Nephron (organoid): ENCODE results near the gene PCBD1.

Source experiments
- H3K27ac Mint-ChIP-seq, 3 experiments: 2 replicates each; pipeline ENCODE4 v1.8.0; 2020; ENCODE audit warnings: mixed read lengths in 3 of 3, mild to moderate bottlenecking in 2 of 3, moderate library complexity in 1 of 3
- H3K27me3 Mint-ChIP-seq: 2 replicates; pipeline ENCODE4 v1.8.0; 2021; ENCODE audit warnings: low read depth, mild to moderate bottlenecking, moderate library complexity, mixed read lengths
- H3K36me3 Mint-ChIP-seq: 2 replicates; pipeline ENCODE4 v1.8.0; 2020; ENCODE audit warnings: low read depth, mixed read lengths
- H3K4me1 Mint-ChIP-seq: 2 replicates; pipeline ENCODE4 v1.8.0; 2020; ENCODE audit warnings: mixed read lengths
- H3K4me3 Mint-ChIP-seq, 3 experiments: 2 replicates each; pipeline ENCODE4 v1.8.0; 2020; ENCODE audit warnings: mild to moderate bottlenecking in 3 of 3, mixed read lengths in 3 of 3, moderate library complexity in 2 of 3
- H3K9me3 Mint-ChIP-seq: 2 replicates; pipeline ENCODE4 v1.8.0; 2020; ENCODE audit warnings: mixed read lengths
- CTCF ChIP-seq, 3 experiments: fragments of 200-600 bp; sonication (generic); IDR thresholded peaks; one replicate each; pipeline ENCODE4 v1.5.0; 2021; ENCODE audit warnings: antibody characterized with exemption in 3 of 3; ENCODE audit not compliant: unreplicated experiment in 3 of 3

Gene PCBD1

DNA sequence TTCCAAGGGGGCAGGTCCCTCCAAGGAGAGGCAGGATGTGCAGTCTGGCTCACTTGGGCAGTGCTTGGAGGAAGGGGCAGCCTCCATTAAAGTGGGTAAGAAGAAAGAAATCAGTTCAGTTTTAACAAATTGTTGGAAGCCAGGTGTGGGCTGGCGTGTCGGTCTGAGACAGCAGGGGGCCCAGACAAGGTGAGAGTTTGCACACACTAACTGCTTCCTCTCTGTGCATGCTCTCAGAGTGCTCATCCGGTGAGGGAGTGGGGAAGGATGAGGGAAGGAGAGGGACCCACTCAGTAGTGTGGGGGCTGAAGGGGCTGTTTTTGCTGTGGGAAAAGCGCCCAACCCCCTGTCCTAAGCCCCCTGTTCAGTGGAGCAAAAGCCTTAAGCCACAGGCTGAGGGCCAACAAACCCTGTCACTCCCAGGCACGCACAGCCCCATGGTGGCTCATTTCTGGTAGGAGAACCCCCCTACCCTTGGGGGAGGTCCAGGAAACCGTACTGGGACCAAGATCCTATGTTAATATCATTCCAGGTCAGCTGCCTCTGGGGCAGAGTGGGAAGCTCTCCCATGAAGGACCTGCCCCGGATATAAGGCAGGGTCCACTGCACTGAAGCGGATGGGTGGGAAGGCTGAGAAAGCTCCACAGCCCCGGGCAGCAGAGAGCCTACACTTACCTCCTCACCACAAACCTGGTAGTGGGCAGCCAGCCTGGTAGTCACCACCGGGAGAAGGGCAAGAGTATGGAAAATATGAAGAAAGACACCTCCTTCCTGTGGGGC is 5.1 kb upstream of the PCBD1 start:
- H3K9me3 Mint-ChIP-seq, result no peaks in the 10 kb centered on the region
- H3K36me3 Mint-ChIP-seq, result no peaks in the 10 kb centered on the region
- H3K4me1 Mint-ChIP-seq, result peaks cover 28% of the 10 kb centered on the region
- no peak for TF ChIP-seq CTCF (IDR thresholded peaks at IDR 0.05; ENCODE audit: unreplicated experiment in 3 of 3)
- peak overlapping the region in 1 of 3 experiments; percentile 43 for H3K27ac Mint-ChIP-seq
- no peaks in the 10 kb centered on the region for H3K27me3 Mint-ChIP-seq
- no peak overlapping the region for H3K4me3 Mint-ChIP-seq

DNA sequence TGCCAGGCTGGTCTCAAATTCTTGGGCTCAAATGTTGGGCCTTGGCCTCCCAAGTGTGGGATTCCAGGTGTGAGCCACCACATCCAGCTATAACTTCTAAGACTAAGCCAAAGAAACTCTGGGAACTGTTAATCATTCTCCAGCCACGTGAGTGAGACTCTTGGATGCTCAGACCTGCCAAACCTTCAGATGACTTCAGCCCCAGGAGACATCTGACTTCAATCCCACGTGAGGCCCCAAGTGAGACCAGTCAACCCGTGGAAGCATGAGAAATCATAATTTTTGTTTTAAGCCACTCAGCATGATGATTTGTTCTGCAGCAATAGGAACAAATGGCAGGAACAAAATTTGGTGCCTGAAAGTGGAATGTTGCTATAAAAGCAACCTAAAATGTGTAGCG is 4.3 kb upstream of the PCBD1 start:
- Mint-ChIP-seq H3K27ac (peak overlapping the region in 1 of 3 experiments; percentile 43), H3K9me3 (no peaks in the 10 kb centered on the region), H3K4me1 (peaks cover 29% of the 10 kb centered on the region), H3K27me3 (no peaks in the 10 kb centered on the region), H3K4me3 (no peak overlapping the region), H3K36me3 (no peaks in the 10 kb centered on the region)
- TF ChIP-seq CTCF (IDR thresholded peaks at IDR 0.05; ENCODE audit: unreplicated experiment in 3 of 3), result no peak

DNA sequence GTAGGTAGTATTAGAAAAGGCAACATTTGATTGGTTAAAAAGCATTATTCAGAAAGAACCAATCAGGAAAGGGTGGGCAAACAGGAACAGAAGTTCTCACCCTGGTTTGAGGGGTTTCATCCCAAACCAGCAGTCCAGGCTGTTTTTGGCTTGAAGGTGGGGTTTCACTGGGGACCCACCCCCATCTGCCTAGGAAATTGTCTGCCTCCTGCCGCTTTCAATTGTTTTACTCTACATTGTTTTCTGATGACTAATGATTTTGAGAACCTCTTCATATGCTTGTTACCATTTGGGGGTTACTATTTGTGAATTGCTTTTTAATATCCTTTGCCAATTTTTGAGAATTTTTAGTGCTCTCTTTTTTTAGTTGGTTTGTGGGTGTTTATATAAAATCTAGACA is 3.3 kb upstream of the PCBD1 start:
- no peak for TF ChIP-seq CTCF (IDR thresholded peaks at IDR 0.05; ENCODE audit: unreplicated experiment in 3 of 3)
- H3K4me3 Mint-ChIP-seq, result peak overlapping the region in 1 of 3 experiments; percentile 9
- H3K27me3 Mint-ChIP-seq, result no peaks in the 10 kb centered on the region
- H3K9me3 Mint-ChIP-seq, result no peaks in the 10 kb centered on the region
- peaks cover 38% of the 10 kb centered on the region for H3K4me1 Mint-ChIP-seq
- no peaks in the 10 kb centered on the region for H3K36me3 Mint-ChIP-seq
- H3K27ac Mint-ChIP-seq, result peak overlapping the region in 2 of 3 experiments; percentile 4

DNA sequence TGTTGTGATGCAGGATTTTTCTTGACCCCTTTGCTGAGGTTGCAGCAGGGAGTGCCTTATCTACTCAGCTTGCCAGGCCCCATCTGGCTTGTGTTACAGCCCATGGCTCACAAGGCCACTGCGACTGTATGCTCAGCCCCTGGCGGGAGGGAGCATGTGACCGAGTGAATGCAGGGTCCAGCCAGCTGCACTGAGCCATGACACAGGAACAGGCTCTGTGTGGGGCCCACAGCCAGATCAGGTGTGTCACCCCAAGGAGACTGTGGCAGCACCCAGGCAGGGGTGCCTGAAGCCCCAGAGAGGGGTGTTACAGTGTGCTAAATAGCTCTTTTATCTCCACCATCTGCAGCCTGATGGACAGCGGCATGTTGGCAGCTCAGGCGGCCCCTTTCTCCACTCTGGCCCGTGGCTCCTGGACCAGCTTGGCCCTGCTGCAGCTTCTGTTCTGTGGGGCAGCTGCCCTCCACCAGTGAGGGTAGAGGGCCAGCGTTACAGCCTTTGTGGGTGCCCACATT is 2.6 kb upstream of the PCBD1 start:
- H3K27me3 Mint-ChIP-seq, result no peaks in the 10 kb centered on the region
- H3K9me3 Mint-ChIP-seq, result no peaks in the 10 kb centered on the region
- peak overlapping the region; percentile 54 to 74 (median 61) for H3K4me3 Mint-ChIP-seq
- H3K27ac Mint-ChIP-seq, result peak overlapping the region in 2 of 3 experiments; percentile 4 to 71
- H3K36me3 Mint-ChIP-seq, result no peaks in the 10 kb centered on the region
- peaks cover 44% of the 10 kb centered on the region for H3K4me1 Mint-ChIP-seq
- no peak for TF ChIP-seq CTCF (IDR thresholded peaks at IDR 0.05; ENCODE audit: unreplicated experiment in 3 of 3)

DNA sequence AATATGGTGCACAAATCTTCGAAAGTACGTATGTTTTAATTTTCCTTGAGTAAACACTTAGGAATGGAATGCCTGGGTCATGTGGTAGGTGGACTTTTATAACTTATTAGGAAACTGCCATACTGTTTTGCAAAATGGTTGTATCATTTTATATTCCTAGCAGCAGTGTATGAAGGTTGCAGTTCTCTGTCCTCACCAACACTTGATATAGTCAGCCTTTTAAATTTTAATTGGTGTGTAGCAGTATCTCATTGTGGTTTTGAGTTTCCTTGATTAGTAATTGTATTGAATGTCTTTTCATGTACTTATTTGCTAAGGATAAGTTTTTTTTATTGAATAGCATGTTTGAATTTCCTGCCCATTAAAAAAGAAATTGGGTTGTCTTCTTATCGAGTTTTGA is 926 bp upstream of the PCBD1 start:
- Mint-ChIP-seq H3K27ac (peak overlapping the region in 1 of 3 experiments; percentile 57), H3K27me3 (no peaks in the 10 kb centered on the region), H3K9me3 (no peaks in the 10 kb centered on the region), H3K4me3 (peak overlapping the region; percentile 82 to 88 (median 88)), H3K36me3 (peaks cover 10% of the 10 kb centered on the region), H3K4me1 (peaks cover 46% of the 10 kb centered on the region)
- no peak for TF ChIP-seq CTCF (IDR thresholded peaks at IDR 0.05; ENCODE audit: unreplicated experiment in 3 of 3)
